ENCODE results near the gene SNX8.

Gene SNX8

DNA sequence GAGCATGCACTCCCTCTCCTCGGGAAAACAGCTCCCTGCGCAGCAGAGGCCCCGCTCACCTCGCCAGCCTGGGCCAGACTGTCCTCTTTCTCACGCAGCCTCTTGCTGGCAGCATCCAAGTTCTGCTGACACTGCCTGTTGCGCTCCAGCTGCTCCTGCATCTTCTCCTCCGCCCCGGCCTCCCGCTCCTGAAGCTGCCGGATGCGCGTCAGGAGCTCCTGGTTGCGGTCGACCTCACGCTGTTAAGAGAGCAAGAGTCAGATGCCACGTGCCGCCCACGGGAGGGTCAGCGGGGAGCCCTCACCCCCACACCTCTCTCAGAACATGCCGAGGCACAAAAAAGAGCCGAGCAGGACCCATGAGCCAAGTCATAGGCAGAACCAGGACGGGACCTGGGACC is 91.7 kb downstream of the SNX8 start:
- Histone ChIP-seq H3K27me3 (ENCODE audit: control insufficient read depth, insufficient read depth, low read length) (no peaks in the 10 kb centered on the region), H3K9me3 (ENCODE audit: control insufficient read depth, insufficient read depth, low read length) (no peaks in the 10 kb centered on the region), H3K4me1 (ENCODE audit: control insufficient read depth, insufficient read depth, low read length) (no peaks in the 10 kb centered on the region), H3K4me3 (ENCODE audit: low read depth, low read length) (no peak overlapping the region), H3K9ac (ENCODE audit: low read depth, low read length) (no peak overlapping the region), H3K36me3 (ENCODE audit: control insufficient read depth, insufficient read depth, low read length) (peaks cover 62% of the 10 kb centered on the region)

DNA sequence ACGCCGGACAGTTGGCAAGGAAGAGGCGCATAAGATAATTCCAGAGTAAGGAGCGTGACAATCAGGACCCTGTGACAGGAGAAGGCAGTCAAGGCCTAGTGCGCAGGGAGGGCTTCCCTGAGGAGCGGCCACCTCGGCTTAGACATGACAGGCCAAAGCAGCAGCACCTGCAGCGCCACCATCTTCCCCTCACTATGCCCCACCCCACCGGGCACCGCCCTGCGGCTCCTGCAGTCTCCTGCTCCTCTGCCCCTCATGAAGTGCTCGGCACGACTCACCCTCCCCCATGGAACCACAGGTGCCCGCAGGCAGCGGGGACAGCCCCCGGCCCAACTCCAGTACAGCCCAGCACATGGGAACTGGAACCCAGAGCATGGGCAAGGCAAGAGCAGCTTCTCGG is 93.3 kb downstream of the SNX8 start:
- Histone ChIP-seq H3K27me3 (ENCODE audit: control insufficient read depth, insufficient read depth, low read length) (no peaks in the 10 kb centered on the region), H3K9ac (ENCODE audit: low read depth, low read length) (no peak overlapping the region), H3K9me3 (ENCODE audit: control insufficient read depth, insufficient read depth, low read length) (no peaks in the 10 kb centered on the region), H3K4me3 (ENCODE audit: low read depth, low read length) (no peak overlapping the region), H3K4me1 (ENCODE audit: control insufficient read depth, insufficient read depth, low read length) (no peaks in the 10 kb centered on the region), H3K36me3 (ENCODE audit: control insufficient read depth, insufficient read depth, low read length) (peaks cover 67% of the 10 kb centered on the region)

DNA sequence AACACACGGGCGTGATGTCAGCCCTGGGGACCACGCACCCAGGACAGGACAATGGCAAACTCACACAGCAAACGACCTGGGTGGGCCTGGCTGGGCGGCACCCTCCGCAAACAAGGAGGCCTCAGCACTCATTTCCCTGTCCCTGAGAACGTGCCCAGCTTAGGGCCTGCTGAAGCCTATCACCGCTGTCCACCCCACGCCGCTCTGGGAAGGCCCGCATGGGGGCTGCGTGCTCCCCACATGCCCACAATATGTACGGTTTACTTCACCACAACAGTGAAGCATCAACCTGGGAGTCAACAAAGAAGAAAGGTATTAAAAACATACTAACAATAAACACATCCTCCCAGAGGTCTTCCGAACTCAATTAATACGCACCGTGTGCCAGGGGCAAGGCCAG is 93.7 kb downstream of the SNX8 start:
- H3K9ac ChIP-seq (ENCODE audit: low read depth, low read length), result no peak overlapping the region
- H3K9me3 ChIP-seq (ENCODE audit: control insufficient read depth, insufficient read depth, low read length), result no peaks in the 10 kb centered on the region
- no peaks in the 10 kb centered on the region for H3K27me3 ChIP-seq (ENCODE audit: control insufficient read depth, insufficient read depth, low read length)
- H3K36me3 ChIP-seq (ENCODE audit: control insufficient read depth, insufficient read depth, low read length), result peaks cover 67% of the 10 kb centered on the region
- no peak overlapping the region for H3K4me3 ChIP-seq (ENCODE audit: low read depth, low read length)
- no peaks in the 10 kb centered on the region for H3K4me1 ChIP-seq (ENCODE audit: control insufficient read depth, insufficient read depth, low read length)

DNA sequence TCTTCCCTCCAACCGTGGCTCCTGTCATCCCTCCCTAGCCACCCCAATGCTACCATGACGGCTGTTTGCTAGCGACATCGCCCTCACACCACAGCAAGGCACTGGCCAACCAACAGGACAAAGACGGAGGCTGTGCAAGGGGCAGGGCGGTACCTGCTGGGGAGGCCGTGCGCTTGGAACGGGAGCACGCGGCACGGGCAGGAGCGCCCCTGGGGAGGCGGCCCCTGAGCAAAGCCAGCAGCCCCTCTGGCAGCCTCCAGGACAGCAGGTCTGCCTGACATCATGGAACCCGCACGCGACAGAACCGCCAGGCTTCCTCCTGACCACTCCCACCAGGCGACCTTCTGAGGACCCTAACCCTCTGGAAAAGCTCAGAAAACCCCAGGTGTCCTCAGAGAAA is 94.2 kb downstream of the SNX8 start:
- Histone ChIP-seq H3K4me1 (ENCODE audit: control insufficient read depth, insufficient read depth, low read length) (no peaks in the 10 kb centered on the region), H3K9ac (ENCODE audit: low read depth, low read length) (no peak overlapping the region), H3K36me3 (ENCODE audit: control insufficient read depth, insufficient read depth, low read length) (peaks cover 64% of the 10 kb centered on the region), H3K9me3 (ENCODE audit: control insufficient read depth, insufficient read depth, low read length) (no peaks in the 10 kb centered on the region), H3K4me3 (ENCODE audit: low read depth, low read length) (no peak overlapping the region), H3K27me3 (ENCODE audit: control insufficient read depth, insufficient read depth, low read length) (no peaks in the 10 kb centered on the region)

DNA sequence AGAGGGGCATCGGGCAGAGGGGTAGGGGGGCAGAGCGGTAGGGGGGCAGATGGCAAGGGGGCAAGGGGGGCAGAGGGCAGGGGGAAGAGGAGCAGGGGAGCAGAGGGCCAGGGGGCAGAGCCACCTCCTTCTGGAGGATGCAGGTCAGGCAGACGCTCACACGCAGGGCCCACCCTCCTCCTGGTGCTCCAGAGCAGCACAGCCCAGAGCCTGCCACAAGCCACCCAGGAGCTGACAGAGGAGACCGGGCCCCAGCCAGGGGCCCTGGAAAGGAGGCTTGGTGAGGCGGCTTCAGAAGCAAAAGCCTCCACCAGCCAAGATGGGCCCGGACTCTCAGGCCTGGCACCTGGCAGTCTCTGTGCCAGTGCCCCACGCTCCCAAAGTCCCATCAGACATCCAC is 94.6 kb downstream of the SNX8 start:
- H3K27me3 ChIP-seq (ENCODE audit: control insufficient read depth, insufficient read depth, low read length), result no peaks in the 10 kb centered on the region

DNA sequence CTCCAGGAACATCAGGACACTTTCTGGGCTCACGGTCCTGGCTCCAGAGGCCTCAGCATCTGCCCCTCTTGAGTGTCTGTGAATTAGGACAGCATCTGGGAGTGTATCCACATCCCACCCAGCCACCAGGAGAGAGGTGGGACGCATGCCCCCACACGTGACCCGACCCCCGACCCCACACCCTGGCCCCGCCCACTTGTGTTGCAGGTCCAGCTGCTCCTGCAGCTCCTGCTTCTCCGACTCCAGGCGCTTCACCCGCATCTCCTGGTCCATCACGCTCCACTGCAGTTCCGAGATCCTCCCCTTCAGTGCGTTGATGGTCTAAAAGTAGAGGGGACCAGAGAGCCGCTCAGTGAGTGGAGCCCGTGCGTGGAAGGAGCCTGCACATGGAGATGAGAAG is 95.1 kb downstream of the SNX8 start:
- Histone ChIP-seq H3K4me3 (ENCODE audit: low read depth, low read length) (no peak overlapping the region), H3K9me3 (ENCODE audit: control insufficient read depth, insufficient read depth, low read length) (no peaks in the 10 kb centered on the region), H3K4me1 (ENCODE audit: control insufficient read depth, insufficient read depth, low read length) (no peaks in the 10 kb centered on the region), H3K9ac (ENCODE audit: low read depth, low read length) (no peak overlapping the region), H3K27me3 (ENCODE audit: control insufficient read depth, insufficient read depth, low read length) (no peaks in the 10 kb centered on the region), H3K36me3 (ENCODE audit: control insufficient read depth, insufficient read depth, low read length) (peaks cover 64% of the 10 kb centered on the region)

More for the DNA sequence above, 94.6 kb downstream of the SNX8 start:
- peaks cover 63% of the 10 kb centered on the region for H3K36me3 ChIP-seq (ENCODE audit: control insufficient read depth, insufficient read depth, low read length)
- H3K9ac ChIP-seq (ENCODE audit: low read depth, low read length), result no peak overlapping the region
- H3K4me3 ChIP-seq (ENCODE audit: low read depth, low read length), result no peak overlapping the region
- no peaks in the 10 kb centered on the region for H3K4me1 ChIP-seq (ENCODE audit: control insufficient read depth, insufficient read depth, low read length)
- H3K9me3 ChIP-seq (ENCODE audit: control insufficient read depth, insufficient read depth, low read length), result no peaks in the 10 kb centered on the region

DNA sequence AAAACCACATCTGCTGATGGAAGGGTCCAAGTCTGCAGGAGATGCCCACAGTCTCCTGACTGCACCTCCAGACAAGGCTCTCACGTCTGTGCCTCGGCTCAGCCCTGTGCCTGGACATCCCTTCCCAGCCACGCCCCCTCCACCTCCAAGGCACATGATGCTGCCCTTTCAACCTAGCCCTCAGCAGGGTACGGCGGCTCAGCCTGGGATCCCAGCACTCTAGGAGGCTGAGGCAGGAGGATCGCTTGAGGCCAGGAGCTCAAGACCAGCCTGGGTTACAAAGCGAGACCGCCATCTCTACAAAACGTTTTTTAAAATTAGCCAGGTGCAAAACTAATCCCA is 95.8 kb downstream of the SNX8 start:
- H3K4me3 ChIP-seq (ENCODE audit: low read depth, low read length), result no peak overlapping the region
- no peaks in the 10 kb centered on the region for H3K9me3 ChIP-seq (ENCODE audit: control insufficient read depth, insufficient read depth, low read length)
- no peak overlapping the region for H3K9ac ChIP-seq (ENCODE audit: low read depth, low read length)
- peaks cover 70% of the 10 kb centered on the region for H3K36me3 ChIP-seq (ENCODE audit: control insufficient read depth, insufficient read depth, low read length)
- no peaks in the 10 kb centered on the region for H3K27me3 ChIP-seq (ENCODE audit: control insufficient read depth, insufficient read depth, low read length)
- H3K4me1 ChIP-seq (ENCODE audit: control insufficient read depth, insufficient read depth, low read length), result no peaks in the 10 kb centered on the region

DNA sequence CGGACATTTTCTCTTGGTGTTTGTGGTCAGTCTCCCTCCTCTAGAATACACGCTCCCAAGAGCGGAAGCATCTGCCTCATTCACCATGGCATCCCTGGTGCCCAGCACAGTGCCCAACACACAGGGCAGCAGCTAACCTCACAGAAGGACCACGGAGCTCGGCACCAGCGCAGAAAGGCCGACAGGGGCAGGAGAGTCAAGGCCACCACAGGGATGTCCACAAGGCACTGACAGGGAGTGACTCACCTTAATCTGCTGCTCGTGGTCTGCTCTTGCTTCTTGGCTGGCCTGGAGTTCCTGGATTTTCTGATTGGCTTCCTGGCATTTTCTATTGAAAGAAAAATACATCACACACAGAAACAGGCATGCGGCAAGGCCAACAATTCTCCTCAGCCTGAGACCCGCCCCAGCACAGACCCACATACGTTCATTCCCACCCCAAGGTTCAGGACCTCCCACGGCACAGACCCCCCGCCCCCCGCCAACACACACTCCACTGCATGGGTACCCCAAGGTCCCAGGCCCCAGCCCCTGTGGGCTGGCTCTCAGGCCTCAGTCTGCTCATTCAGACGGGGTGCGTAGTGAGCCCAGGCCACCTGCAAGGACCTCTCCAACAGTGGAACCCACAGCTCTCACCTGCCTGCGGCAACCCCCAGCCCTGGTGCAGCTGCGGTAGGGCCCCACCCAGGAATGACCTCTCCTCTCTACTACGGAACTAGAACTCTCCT is 96.4 kb downstream of the SNX8 start:
- Histone ChIP-seq H3K36me3 (ENCODE audit: control insufficient read depth, insufficient read depth, low read length) (peaks cover 72% of the 10 kb centered on the region), H3K4me3 (ENCODE audit: low read depth, low read length) (no peak overlapping the region), H3K9ac (ENCODE audit: low read depth, low read length) (no peak overlapping the region), H3K27me3 (ENCODE audit: control insufficient read depth, insufficient read depth, low read length) (no peaks in the 10 kb centered on the region), H3K4me1 (ENCODE audit: control insufficient read depth, insufficient read depth, low read length) (no peaks in the 10 kb centered on the region), H3K9me3 (ENCODE audit: control insufficient read depth, insufficient read depth, low read length) (no peaks in the 10 kb centered on the region)

DNA sequence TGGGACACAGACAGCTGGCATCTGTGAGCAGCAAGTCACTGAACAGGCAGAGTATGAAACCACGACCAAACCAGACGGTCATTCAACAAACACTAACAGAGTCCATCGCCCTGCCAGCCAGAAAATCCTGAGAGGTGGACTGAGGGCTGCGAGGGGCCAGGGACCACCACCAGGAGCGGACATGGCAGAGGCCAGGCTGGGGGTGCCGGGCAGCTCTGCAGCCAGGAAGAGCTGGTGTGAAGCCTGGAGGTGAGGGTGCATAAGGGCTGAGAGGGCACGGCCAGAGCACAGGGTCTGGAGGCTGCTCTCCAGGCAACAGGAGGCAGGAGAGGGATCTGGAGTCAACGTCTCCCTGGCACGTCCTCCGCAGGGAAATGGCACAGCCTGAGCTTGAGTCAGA is 97.0 kb downstream of the SNX8 start:
- peaks cover 71% of the 10 kb centered on the region for H3K36me3 ChIP-seq (ENCODE audit: control insufficient read depth, insufficient read depth, low read length)
- H3K27me3 ChIP-seq (ENCODE audit: control insufficient read depth, insufficient read depth, low read length), result no peaks in the 10 kb centered on the region
- no peaks in the 10 kb centered on the region for H3K4me1 ChIP-seq (ENCODE audit: control insufficient read depth, insufficient read depth, low read length)
- no peaks in the 10 kb centered on the region for H3K9me3 ChIP-seq (ENCODE audit: control insufficient read depth, insufficient read depth, low read length)
- H3K9ac ChIP-seq (ENCODE audit: low read depth, low read length), result no peak overlapping the region
- no peak overlapping the region for H3K4me3 ChIP-seq (ENCODE audit: low read depth, low read length)

DNA sequence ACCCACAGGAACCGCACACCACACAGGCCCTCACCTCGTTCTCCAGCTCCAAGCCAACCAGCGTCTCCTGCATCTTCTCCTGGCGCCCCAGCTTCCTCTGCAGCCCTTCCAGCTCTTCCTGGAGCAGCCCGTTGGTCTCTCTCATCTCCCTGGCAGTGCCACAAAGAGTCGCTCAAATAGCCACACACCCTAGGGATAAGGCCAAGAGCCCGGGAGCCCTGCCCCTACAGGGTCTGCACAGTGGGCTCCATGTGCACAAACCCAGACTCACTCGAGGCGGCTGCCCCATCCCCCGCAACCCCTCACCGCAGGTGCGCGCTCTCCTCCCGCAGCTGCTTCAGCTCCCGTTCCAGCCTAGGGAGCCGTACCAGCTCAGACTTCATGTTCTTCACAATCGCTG is 98.4 kb downstream of the SNX8 start:
- Histone ChIP-seq H3K9ac (ENCODE audit: low read depth, low read length) (no peak overlapping the region), H3K4me1 (ENCODE audit: control insufficient read depth, insufficient read depth, low read length) (no peaks in the 10 kb centered on the region), H3K4me3 (ENCODE audit: low read depth, low read length) (no peak overlapping the region), H3K36me3 (ENCODE audit: control insufficient read depth, insufficient read depth, low read length) (peaks cover 73% of the 10 kb centered on the region), H3K9me3 (ENCODE audit: control insufficient read depth, insufficient read depth, low read length) (no peaks in the 10 kb centered on the region), H3K27me3 (ENCODE audit: control insufficient read depth, insufficient read depth, low read length) (no peaks in the 10 kb centered on the region)

DNA sequence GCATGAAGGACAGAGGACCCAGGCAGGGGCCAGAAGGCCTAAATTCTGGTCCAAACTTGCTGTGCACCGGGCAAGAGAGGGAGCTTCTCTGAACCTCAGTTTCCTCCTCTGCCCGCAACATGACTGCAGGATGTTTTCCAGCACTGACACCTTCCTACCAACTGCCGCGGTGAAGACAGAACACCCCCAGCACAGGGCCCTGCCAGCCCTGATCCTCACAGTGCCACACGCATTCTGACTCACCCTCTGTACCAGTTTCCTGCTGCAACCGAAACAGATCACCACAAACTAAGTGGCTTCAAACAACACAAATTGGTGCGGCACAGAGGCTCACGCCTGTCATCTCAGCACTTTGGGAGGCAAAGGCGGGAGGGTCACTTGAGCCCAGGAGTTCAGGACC is 99.6 kb downstream of the SNX8 start:
- H3K9me3 ChIP-seq (ENCODE audit: control insufficient read depth, insufficient read depth, low read length), result no peaks in the 10 kb centered on the region
- H3K4me3 ChIP-seq (ENCODE audit: low read depth, low read length), result no peak overlapping the region
- H3K4me1 ChIP-seq (ENCODE audit: control insufficient read depth, insufficient read depth, low read length), result no peaks in the 10 kb centered on the region
- H3K36me3 ChIP-seq (ENCODE audit: control insufficient read depth, insufficient read depth, low read length), result peaks cover 69% of the 10 kb centered on the region
- H3K27me3 ChIP-seq (ENCODE audit: control insufficient read depth, insufficient read depth, low read length), result no peaks in the 10 kb centered on the region
- no peak overlapping the region for H3K9ac ChIP-seq (ENCODE audit: low read depth, low read length)

DNA sequence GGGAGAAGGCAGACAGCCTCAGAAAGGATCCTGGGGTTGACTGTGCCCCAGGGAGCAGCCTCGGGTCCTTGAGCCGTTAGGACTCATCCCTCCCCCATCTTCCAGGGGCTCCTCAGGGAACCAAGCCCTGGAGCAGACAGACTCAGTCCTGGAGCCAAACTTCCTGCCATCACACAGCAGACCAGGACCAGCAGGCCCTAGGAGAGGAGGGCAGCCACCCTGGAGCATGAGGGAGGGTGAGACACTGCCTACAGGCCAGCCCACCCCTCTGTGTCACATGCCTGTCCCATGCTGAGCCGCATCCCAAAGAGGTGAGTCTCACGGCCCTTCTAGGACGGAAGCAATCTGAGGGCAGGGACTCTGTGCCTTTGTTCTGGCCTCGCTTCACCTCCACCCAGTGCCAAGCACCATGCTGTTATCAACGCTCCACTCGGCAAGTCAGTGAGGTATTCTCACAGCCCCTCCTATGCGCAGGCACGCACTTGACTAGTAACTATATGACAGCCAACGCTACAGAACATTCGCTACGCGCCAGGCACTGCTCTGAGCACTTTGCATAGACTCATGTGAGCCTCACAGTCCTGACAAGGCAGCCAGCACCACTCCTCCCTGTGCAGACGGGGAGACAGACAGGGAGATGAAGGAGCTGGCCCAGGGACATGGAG is 100.6 kb downstream of the SNX8 start:
- no peaks in the 10 kb centered on the region for H3K27me3 ChIP-seq (ENCODE audit: control insufficient read depth, insufficient read depth, low read length)
- no peak overlapping the region for H3K9ac ChIP-seq (ENCODE audit: low read depth, low read length)
- no peak overlapping the region for H3K4me3 ChIP-seq (ENCODE audit: low read depth, low read length)
- no peaks in the 10 kb centered on the region for H3K9me3 ChIP-seq (ENCODE audit: control insufficient read depth, insufficient read depth, low read length)
- peaks cover 74% of the 10 kb centered on the region for H3K36me3 ChIP-seq (ENCODE audit: control insufficient read depth, insufficient read depth, low read length)
- H3K4me1 ChIP-seq (ENCODE audit: control insufficient read depth, insufficient read depth, low read length), result no peaks in the 10 kb centered on the region
